Prostate gland (tissue), 2 donors: ENCODE results near the gene SENP2.

ENCODE experiments used
- CTCF ChIP-seq, 4 experiments: fragments of 200-600 bp in 2 of 4; fragments of 450-650 bp in 2 of 4; sonication (generic) in 2 of 4; IDR thresholded peaks; 1 replicate in 3 of 4; 2 replicates in 1 of 4; pipeline ENCODE4 v1.5.1; 2016 to 2019; ENCODE audit warnings: antibody characterized with exemption in 4 of 4, mild to moderate bottlenecking in 2 of 4, moderate library complexity in 2 of 4
- POLR2A ChIP-seq: fragments of 450-650 bp; IDR thresholded peaks from one replicate; pipeline ENCODE4 v1.6.1; 2016; ENCODE audit warnings: antibody characterized with exemption, mild to moderate bottlenecking
- POLR2AphosphoS5 ChIP-seq: sonication (generic); formaldehyde crosslinking; IDR thresholded peaks from one replicate; pipeline ENCODE4 v1.6.1; 2017; ENCODE audit warnings: antibody characterized with exemption

- TF ChIP-seq POLR2A (no peak), CTCF (IDR thresholded peaks at IDR 0.05) (no peak), POLR2AphosphoS5 (no peak)
These were observed 8.0 kb downstream of the SENP2 start for GRCh38 chr3:185594073-185594472.
